GM18505 (cell line): ENCODE data around the gene PARD3.
A peak's percentile ranks its signal among the peaks of the same experiment; 100 is the strongest.

Source experiments
- ATAC-seq: cut with Tn5 transposase; IDR thresholded peaks from one replicate; pipeline ENCODE4 v1.9.1; 2021; ENCODE audit not compliant: unreplicated experiment
- POLR2A ChIP-seq: IDR thresholded peaks from 4 replicates; pipeline ENCODE4 v1.6.1; 2011; ENCODE audit warnings: borderline replicate concordance; ENCODE audit not compliant: insufficient read depth, insufficient read length; ENCODE audit errors: extremely low read depth

The PARD3 gene

DNA sequence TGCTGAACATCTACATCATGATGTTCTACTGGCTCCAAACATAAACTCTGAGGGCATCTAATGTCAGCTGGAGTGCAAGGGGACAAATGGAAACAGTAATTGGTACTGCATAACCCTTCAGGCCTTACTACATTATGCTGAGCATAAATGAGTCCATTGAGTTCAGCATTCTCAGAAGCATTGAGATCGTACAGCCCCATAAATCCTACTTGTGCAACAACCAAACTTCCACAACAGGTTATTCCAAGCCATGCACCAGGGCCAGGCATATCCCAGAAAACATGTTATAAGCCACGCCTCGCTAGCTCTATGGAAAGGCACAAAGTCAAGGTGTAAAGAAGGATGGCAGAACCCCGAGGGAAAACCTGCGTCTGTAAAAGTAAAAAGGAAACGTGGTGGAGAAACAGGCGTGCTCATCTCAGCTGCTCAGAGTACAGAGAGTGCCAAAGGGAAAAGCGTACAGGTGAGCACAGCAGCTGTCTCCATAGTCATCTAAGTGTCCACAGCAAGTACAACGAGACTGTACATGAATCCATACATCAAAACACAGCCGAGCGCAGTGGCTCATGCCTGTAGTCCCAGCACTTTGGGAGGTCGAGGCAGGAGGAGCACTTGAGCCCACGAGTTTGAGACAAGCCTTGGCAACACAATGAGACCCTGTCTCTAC is 124.6 kb downstream of the PARD3 start:
- ATAC-seq: no peak
- TF ChIP-seq POLR2A: no peak

DNA sequence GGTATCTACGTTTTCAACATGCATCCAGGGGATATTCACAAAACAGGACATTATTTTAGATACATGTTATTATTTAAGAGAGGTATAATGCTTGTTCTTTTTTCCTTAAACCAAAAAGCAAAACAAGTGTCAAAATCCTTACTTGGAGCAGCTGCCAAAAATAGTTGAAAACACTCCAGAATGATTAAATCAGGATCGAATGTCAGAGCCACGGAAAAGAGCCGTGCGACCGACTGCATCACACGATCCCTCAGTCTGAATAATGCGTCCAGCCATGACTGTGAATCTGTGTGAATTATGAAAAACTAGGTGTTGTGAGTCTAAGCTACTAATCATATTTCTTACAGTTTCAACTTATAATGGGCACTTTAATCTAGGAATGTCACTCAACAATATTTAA is 126.0 kb downstream of the PARD3 start:
- no peak for TF ChIP-seq POLR2A
- ATAC-seq: no peak

DNA sequence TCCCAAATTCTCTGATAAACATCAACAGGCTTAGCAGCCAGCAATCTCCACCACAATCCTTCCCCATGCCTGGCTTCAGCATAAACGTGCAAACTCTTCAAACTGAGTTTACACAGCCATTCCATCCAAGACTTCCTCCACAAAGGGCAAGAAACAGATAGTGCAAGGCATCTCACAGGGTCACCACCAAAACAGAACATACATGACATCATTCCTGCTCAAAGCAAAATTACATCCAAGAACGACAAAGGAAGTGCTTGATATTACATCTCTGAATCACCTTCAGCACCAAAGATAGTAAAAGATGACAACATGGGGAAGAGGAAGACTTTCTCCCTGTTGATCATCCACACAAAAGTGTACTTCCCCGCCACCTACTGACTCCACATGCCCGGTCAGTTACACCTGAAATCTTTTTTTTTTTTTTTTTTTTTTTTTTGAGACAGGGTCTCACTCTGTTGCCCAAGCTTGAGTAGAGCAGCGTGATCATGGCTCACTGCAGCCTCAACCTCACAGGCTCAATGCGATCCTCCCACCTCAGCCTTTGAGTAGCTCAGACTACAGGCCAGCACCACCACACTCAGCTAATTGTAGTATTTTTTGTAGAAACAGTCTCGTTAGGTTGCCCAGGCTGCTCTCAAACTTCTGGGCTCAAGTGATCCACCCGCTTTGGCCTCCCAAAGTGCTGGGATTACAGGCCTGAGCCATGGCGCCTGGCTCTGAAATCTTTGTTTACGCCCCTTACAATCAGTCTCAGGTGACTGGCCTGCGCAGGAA is 127.5 kb downstream of the PARD3 start:
- TF ChIP-seq POLR2A: no peak
- no peak for ATAC-seq

DNA sequence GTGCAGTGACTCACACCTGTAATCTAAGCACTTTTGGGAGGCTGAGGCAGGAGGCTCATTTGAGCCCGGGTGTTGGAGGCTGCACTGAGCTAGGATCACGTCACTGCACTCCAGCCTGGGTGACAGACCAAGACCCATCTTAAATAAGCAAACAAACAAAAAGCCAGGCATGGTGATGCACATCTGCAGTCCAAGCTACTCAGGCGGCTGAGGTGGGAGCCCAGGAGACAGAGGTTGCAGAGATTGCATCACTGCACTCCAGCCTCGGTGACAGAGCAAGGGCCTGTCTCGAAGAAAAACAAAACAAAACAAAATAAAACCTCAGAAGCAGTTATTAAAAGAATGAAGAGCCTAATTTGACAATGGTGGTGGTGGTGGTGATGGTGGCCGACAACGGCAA is 132.5 kb downstream of the PARD3 start:
- TF ChIP-seq POLR2A: no peak

DNA sequence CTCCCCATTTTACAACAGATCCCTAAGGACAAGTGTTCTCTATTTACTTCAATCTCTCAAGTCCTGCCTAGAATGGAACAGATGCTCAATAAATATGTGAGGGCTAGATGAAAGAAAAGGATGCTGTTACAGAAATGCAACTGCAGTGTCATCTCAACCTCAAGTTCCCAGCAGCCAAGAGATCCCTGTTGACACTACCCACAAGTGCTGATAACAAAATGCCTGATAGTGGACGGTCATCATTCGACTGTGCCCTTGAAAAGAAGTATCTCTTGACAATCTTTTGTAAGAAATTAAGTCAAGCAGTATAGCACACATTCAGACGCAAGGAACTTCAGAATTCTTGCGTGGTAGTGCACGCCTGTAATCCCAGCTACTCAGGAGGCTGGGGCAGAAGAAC is 133.2 kb downstream of the PARD3 start:
- ATAC-seq: no peak
- TF ChIP-seq POLR2A: no peak

More for the DNA sequence above, 132.5 kb downstream of the PARD3 start:
- no peak for ATAC-seq

DNA sequence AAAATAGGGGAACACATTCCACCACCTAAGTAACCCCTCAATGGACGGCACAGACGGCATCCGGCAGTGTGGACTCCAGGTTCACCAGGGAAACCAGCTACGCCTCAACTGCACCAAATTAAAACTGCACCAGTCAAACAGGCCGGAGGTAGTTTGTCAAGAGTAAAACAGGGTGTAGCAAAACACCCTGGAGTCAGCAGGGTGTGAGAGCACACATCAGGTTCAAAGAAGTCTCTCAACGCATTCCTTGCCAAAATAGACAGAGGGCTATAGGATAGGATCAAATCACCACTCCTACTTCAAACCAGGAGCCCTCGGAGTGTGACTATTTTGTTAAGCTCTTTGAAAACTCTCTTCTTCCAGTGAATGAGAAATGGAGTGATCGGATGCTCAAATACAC is 135.9 kb downstream of the PARD3 start:
- ATAC-seq: no peak

DNA sequence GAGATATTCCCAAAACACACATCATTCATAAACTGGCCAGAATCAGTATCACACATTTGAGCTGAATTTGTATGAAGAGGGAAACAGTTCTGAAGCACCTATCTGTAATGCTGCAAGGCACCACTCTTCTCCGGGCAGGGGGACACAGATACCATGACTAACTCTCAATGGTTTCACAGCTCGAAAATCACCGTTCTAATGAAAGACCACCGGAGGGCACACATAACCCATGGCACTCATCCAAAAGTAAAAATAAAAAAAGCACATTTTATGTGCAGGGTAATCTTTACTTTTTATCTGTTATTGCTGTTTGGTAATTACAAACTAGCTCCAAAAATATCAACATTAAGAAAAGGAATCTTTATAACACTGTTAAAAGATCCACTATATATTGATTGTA is 137.5 kb downstream of the PARD3 start:
- ATAC-seq: no peak
- no peak for TF ChIP-seq POLR2A

More for the DNA sequence above, 135.9 kb downstream of the PARD3 start:
- TF ChIP-seq POLR2A: no peak

DNA sequence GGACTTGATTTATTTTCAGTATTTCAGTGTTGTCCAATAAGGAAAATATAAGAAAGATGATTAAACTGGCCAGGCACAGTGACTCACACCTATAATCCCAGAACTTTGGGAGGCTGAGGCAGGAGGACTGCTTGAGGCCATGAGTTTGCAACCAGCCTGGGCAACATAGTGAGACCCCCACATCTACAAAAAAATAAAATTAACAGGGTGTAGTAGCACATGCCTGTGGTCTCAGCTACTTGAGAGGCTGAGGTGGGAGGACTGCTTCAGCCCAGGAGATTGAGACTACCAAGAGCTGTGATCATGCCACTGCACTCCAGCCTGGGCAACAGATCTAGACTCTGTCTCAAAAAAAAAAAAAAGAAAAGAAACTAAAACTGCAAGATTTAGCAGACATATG is 138.0 kb downstream of the PARD3 start:
- ATAC-seq: no peak
- TF ChIP-seq POLR2A: no peak

DNA sequence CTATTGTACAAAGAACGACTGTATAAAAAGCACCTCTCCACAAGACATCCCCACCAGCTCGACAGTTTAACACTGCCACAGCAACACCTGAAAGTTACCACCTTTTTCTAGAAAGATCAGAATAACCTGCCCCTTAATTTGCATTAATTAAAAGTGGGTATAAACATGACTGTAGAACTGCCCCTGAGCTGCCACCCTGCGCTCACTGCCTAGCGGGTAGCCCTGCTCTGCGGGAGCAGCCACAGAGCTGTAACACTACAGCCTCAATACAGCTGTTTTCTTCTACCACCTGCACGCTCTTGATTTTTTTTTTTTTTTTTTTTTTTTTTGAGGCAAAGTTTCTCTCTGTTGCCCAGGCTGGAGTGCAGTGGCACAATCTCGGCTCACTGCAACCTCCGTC is 140.9 kb downstream of the PARD3 start:
- no peak for TF ChIP-seq POLR2A
- no peak for ATAC-seq

DNA sequence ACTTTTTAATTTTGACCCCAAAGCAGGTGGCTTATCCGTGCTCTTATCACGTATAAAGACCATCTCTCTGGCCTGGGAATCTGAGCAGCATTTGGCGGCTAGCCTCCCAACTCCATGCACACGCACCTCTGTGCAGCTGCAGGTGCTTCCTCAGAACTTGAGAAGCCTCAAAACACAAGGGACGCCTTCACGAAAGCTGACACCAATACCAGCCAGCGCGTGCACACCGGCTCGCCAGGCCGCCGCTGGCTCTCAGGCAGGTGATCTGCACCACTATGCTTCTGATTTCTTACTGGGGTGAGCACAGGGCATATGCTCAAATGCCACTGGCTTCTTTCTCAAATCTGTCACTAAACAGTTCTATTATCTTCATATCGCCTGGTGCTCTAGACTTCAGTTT is 145.0 kb downstream of the PARD3 start:
- no peak for TF ChIP-seq POLR2A
- no peak for ATAC-seq

DNA sequence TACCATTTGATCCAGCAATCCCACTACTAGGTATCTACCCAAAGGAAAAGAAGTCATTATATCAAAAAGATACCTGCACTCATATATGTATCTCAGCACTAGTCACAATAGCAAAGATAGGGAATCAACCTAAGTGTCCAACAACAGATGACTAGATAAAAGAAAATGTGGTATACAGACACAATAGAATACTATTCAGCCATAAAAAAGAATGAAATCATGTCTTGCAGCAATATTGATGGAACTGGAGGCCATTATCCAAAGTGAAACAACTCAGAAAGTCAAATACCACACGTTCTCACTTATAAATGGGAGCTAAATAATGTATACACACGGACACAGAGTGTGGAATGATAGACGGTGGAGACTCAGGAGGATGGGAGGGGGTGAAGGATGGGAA is 146.0 kb downstream of the PARD3 start:
- ATAC-seq: no peak
- no peak for TF ChIP-seq POLR2A

DNA sequence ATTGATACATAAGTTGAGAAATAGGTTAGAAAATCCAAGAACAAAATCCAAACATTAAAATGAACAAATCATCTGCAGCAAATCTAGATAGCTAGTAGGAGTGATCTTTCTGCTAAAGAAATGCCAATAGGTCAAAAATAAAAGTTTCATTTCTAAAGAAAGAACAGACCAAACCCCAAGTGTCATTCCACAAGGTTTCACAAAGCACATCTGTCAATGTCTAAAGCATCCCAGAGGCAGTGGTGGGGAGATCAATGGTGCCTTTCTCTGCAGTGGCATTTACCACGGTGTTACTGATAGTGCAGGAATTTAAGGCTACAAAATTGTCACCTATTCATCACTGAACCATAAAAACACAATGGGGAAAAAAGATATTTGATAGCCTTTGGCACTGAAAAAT is 147.9 kb downstream of the PARD3 start:
- no peak for TF ChIP-seq POLR2A
- ATAC-seq: peak; percentile 39

DNA sequence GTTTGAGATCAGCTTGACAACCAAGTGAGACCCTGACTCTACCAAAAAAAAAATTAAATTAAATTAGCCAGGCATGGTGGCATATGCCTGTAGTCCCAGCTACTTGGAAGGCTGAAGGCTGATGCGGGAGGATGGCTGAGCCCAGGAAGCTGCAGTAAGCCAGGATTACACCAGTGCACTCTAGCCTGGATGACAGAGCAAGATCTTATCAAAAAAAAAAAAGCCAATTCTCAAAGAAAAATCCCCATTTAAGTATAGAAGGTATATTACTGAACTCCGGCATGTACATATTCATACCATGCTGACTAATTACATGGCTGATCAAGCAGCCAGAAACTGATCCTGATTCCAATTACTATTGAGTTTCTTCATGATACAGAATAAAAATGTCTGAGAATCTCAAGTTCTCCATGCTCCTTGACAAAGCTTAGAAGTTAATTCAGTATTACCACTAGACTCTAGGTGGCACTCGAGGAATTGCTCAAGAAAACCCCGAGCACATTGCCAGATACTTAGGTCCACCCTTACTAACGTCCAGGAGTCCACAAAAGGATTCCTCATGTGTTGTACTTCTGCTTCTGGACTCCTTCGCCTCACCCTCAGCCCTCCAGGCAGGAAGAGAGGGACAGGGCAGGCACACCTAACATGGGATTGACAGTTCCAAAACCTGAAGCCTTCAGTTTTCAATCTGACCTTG is 148.9 kb downstream of the PARD3 start:
- no peak for TF ChIP-seq POLR2A
- no peak for ATAC-seq

DNA sequence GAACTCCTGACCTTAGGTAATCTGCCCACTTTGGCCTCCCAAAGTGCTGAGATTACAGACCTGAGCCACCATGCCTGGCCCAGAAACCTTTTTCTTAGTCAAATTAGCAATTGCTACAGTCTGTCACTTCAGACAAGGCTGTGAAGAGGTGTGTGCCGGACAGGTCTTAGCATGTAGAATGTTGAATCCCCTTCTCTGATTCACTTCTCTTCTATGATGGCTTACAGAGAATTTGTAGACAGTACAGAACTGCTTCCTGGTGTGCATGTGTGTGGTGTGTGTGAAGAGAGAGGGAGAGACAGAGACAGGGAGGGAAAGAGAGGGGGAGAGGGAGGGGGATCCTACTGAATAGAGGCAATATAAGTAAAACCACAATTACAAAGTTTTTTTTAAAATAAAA is 150.4 kb downstream of the PARD3 start:
- no peak for TF ChIP-seq POLR2A
- no peak for ATAC-seq
